Hepatocyte (in vitro differentiated cells): Measurements from ENCODE around the gene SYT2. TPM values are rescaled to one million over a fixed set of nuclear protein-coding genes. Genes with fewer than 3 reads are reported as not detected.
"Not testable (repeated sequence)": the region's sequence is repeated elsewhere in the genome, so short reads cannot be mapped to it uniquely, and the experiment has no call there.

Experiments
- DNase-seq: peaks from one replicate; pipeline ENCODE4 v3.0.0-alpha.2; 2016; ENCODE audit warnings: low spot score
- H2AFZ ChIP-seq: fragments of 200-600 bp; sonication (generic); 2 replicates; pipeline ENCODE4 v1.6.0; 2016; ENCODE audit warnings: antibody characterized with exemption, mild to moderate bottlenecking
- H3K27ac ChIP-seq: fragments of 200-600 bp; sonication (generic); 2 replicates; pipeline ENCODE4 v1.5.1; 2016; ENCODE audit warnings: mild to moderate bottlenecking
- H3K27me3 ChIP-seq: fragments of 200-600 bp; sonication (generic); 2 replicates; pipeline ENCODE4 v1.6.1; 2016
- H3K36me3 ChIP-seq: fragments of 200-600 bp; sonication (generic); replicated peaks from 2 replicates; pipeline ENCODE4 v1.5.1; 2016; ENCODE audit warnings: low read depth; ENCODE audit not compliant: insufficient read depth
- H3K4me1 ChIP-seq: fragments of 200-600 bp; sonication (generic); 2 replicates; pipeline ENCODE4 v1.5.1; 2016; ENCODE audit warnings: mild to moderate bottlenecking, moderate library complexity; ENCODE audit not compliant: insufficient read depth
- H3K4me2 ChIP-seq: fragments of 200-600 bp; sonication (generic); 2 replicates; pipeline ENCODE4 v1.6.0; 2016
- H3K4me3 ChIP-seq: fragments of 200-600 bp; sonication (generic); 2 replicates; pipeline ENCODE4 v1.5.1; 2016; ENCODE audit warnings: mild to moderate bottlenecking
- H3K79me2 ChIP-seq: fragments of 200-600 bp; sonication (generic); 2 replicates; pipeline ENCODE4 v1.6.0; 2017; ENCODE audit warnings: mild to moderate bottlenecking
- H3K9me2 ChIP-seq: fragments of 200-600 bp; sonication (generic); replicated peaks from 2 replicates; pipeline ENCODE4 v1.6.0; 2017; ENCODE audit warnings: mild to moderate bottlenecking; ENCODE audit not compliant: insufficient read depth
- H3K9me3 ChIP-seq: fragments of 200-600 bp; sonication (generic); 2 replicates; pipeline ENCODE4 v1.5.1; 2016; ENCODE audit warnings: low read depth, mild to moderate bottlenecking
- H4K20me1 ChIP-seq: fragments of 200-600 bp; sonication (generic); 2 replicates; pipeline ENCODE4 v1.6.0; 2016; ENCODE audit warnings: mild to moderate bottlenecking; ENCODE audit not compliant: insufficient read depth, poor library complexity, severe bottlenecking
- EZH2 ChIP-seq: fragments of 200-600 bp; sonication (generic); IDR thresholded peaks from 2 replicates; pipeline ENCODE4 v1.6.1; 2016; ENCODE audit warnings: antibody characterized with exemption, mild to moderate bottlenecking, borderline replicate concordance
- EZH2phosphoT487 ChIP-seq: fragments of 200-600 bp; sonication (generic); IDR thresholded peaks from one replicate; pipeline ENCODE4 v1.6.1; 2018; ENCODE audit warnings: antibody characterized with exemption, mild to moderate bottlenecking, low read depth, moderate library complexity; ENCODE audit not compliant: unreplicated experiment, severe bottlenecking
- WGBS: methylation state at CpG from one replicate; pipeline ENCODE4 v1.1.6; 2016; ENCODE audit warnings: low lambda C conversion rate; ENCODE audit errors: missing lambda C conversion rate; 5-methylcytosine and 5-hydroxymethylcytosine counted together
- polyA plus RNA-seq: library from polyadenylated mRNA; unstranded; fragments of >200 nt; fragmentation: Nextera tagmentation; extraction: Ambion mirVana; gene quantifications from 2 replicates; pipeline ENCODE4 v1.2.1, GENCODE V29; 2016
- total RNA-seq: library from RNA; depleted of rRNA; stranded (reverse); fragments of >200 nt; gene quantifications from 2 replicates; pipeline ENCODE4 v1.2.3, GENCODE V29; 2014
- TF ChIP-seq, protein P1 (sequence below): fragments of 200-600 bp; sonication (generic); IDR thresholded peaks from 2 replicates; pipeline ENCODE4 v1.5.1; 2016; ENCODE audit warnings: antibody characterized with exemption, mild to moderate bottlenecking; ENCODE audit not compliant: poor library complexity

The SYT2 gene
- total and polyA plus RNA-seq, 2 experiments from 2014 or later = 0.81 to 0.90 TPM

- peak; percentile 45 for DNase-seq
- Histone ChIP-seq H4K20me1 (no peaks in the 10 kb centered on the region), H3K27ac (peak overlapping the region; percentile 80), H3K9me2 (no peaks in the 10 kb centered on the region), H3K79me2 (no peaks in the 10 kb centered on the region), H3K36me3 (no peaks in the 10 kb centered on the region), H3K4me2 (no peak overlapping the region), H3K27me3 (no peaks in the 10 kb centered on the region), H3K4me3 (no peak overlapping the region), H2AFZ (no peak overlapping the region), H3K9me3 (no peaks in the 10 kb centered on the region), H3K4me1 (peaks cover 29% of the 10 kb centered on the region)
- TF ChIP-seq EZH2phosphoT487 = no peak
- TF ChIP-seq, protein P1, sequence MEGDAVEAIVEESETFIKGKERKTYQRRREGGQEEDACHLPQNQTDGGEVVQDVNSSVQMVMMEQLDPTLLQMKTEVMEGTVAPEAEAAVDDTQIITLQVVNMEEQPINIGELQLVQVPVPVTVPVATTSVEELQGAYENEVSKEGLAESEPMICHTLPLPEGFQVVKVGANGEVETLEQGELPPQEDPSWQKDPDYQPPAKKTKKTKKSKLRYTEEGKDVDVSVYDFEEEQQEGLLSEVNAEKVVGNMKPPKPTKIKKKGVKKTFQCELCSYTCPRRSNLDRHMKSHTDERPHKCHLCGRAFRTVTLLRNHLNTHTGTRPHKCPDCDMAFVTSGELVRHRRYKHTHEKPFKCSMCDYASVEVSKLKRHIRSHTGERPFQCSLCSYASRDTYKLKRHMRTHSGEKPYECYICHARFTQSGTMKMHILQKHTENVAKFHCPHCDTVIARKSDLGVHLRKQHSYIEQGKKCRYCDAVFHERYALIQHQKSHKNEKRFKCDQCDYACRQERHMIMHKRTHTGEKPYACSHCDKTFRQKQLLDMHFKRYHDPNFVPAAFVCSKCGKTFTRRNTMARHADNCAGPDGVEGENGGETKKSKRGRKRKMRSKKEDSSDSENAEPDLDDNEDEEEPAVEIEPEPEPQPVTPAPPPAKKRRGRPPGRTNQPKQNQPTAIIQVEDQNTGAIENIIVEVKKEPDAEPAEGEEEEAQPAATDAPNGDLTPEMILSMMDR = no peak
- TF ChIP-seq EZH2 = no peak
- 39% methylated on average over 3 of the region's 3 CpGs for WGBS
Measured at GRCh38 chr1:202553560-202554038, 156.7 kb downstream of the SYT2 start.

DNA sequence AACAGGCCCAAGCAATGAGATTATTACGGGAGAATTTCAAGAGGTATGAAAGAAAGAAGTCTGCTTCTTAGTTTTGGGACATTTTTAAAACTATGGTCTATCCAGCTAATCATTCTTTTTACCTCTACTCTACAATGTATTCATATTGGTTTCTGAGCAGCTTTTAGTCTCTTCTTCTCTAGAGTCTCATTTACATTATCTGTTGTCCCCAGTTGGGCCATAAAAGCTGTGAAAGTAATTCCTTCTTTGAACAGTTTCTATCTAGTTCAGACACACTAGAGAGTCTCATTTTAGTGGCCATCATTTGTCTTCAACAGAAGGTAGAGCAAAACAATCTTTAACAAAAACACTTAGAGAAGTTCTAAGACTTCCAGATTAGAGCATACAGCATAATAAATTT is 157.2 kb downstream of the SYT2 start:
- not testable (repeated sequence) for H2AFZ ChIP-seq, H3K9me3 ChIP-seq, H4K20me1 ChIP-seq, H3K36me3 ChIP-seq, H3K79me2 ChIP-seq, H3K4me3 ChIP-seq, DNase-seq, H3K27me3 ChIP-seq, H3K4me2 ChIP-seq, H3K9me2 ChIP-seq
- Histone ChIP-seq H3K4me1 (peaks cover 29% of the 10 kb centered on the region), H3K27ac (peak overlapping the region; percentile 80)
- WGBS = 58% methylated on average over 1 of the region's 1 CpG

DNA sequence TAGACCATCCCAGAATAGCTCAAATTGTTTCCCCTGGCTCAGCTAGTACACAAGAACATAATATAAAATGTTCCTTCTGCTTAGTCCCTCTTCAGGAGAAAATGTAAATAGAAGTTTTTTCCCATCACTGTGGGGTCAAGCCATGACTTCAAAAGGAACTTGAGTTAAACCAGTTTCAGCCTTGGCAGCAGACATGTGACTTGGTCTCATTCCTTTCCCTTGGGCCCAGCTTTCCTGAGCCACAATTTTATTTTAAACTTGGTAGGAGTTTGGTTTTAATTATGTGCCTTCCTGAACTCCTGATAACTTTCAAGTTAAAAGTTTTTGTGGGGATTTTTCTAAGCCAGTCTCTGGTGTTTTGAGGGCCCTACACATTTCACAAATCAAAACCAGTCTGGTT is 157.6 kb downstream of the SYT2 start:
- not testable (repeated sequence) for H4K20me1 ChIP-seq, H3K27me3 ChIP-seq, H3K79me2 ChIP-seq, H3K9me2 ChIP-seq, H3K9me3 ChIP-seq, H2AFZ ChIP-seq, H3K4me2 ChIP-seq, H3K36me3 ChIP-seq, H3K4me3 ChIP-seq
- Histone ChIP-seq H3K27ac (peak overlapping the region; percentile 80), H3K4me1 (peaks cover 29% of the 10 kb centered on the region)
- DNase-seq = peak; percentile 21

DNA sequence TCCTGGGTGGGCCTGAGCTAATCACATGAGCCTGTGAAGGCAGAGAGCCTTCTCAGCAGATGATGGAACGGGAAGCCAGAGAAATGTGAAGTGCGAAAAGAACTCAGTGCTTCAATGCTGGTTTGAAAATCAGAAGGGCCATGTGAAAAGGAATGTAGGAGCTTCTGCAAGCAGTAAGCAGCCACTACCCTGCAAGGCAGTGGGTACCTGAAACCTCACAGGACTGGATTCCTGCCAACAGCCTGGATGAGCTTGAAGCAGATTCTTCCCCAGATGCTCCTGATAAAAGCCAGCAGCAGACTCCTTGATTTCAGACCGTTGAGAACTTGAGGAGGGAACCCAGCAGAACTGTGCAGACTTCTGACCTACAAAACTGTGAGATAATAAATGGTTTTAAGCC is 158.6 kb downstream of the SYT2 start:
- TF ChIP-seq EZH2phosphoT487 (no peak), EZH2 (no peak)
- TF ChIP-seq, protein P1 = no peak
- DNase-seq = peak; percentile 40
- H3K4me3 ChIP-seq = no peak overlapping the region
- no peaks in the 10 kb centered on the region for H3K79me2 ChIP-seq
- H3K27ac ChIP-seq = peak overlapping the region; percentile 80
- 47% methylated on average over 3 of the region's 3 CpGs for WGBS
- no peaks in the 10 kb centered on the region for H3K27me3 ChIP-seq
- no peak overlapping the region for H3K4me2 ChIP-seq
- H3K36me3 ChIP-seq = no peaks in the 10 kb centered on the region
- H2AFZ ChIP-seq = no peak overlapping the region
- no peaks in the 10 kb centered on the region for H4K20me1 ChIP-seq
- no peaks in the 10 kb centered on the region for H3K9me2 ChIP-seq
- no peaks in the 10 kb centered on the region for H3K9me3 ChIP-seq
- peaks cover 29% of the 10 kb centered on the region for H3K4me1 ChIP-seq

DNA sequence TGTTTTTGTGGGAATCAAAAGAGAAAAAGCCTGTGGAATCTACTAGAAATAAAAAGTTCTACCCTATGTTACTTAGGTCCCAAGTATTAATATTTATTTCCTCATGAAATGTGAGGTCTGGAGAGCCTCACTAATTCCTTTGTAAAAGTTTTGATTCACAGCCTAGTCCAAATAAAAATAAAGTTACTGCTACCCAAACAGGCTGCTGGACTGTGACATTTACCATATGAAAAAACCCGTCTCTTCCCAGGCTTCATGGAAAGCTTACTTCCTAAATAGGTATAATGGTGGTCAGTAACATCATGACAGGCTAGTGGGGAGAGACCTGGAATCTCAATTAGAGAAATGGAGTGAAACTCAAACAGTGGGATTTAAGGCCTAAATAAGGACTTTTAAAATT is 160.2 kb downstream of the SYT2 start:
- H3K4me1 ChIP-seq = peaks cover 29% of the 10 kb centered on the region
- DNase-seq, H4K20me1 ChIP-seq, H3K9me2 ChIP-seq, H3K4me3 ChIP-seq, H3K4me2 ChIP-seq, H3K36me3 ChIP-seq, H2AFZ ChIP-seq, H3K27me3 ChIP-seq, H3K9me3 ChIP-seq, H3K27ac ChIP-seq, H3K79me2 ChIP-seq: not testable (repeated sequence)
- 72% methylated on average over 1 of the region's 1 CpG for WGBS
